ENCODE data around the gene SLFN5. TPM values are rescaled to one million over a fixed set of nuclear protein-coding genes. Genes with fewer than 3 reads are reported as not detected.

The SLFN5 gene
- total RNA-seq, 1 donor from 2014 or later = 90.5 TPM

GRCh38 chr17:35213412-35213940 lies 29.4 kb upstream of the SLFN5 start:
- H3K9me3 Mint-ChIP-seq (ENCODE audit: low read depth) = peaks cover 3% of the 10 kb centered on the region
- peaks cover 32% of the 10 kb centered on the region for H3K27me3 Mint-ChIP-seq (ENCODE audit: low read depth)
- no peak overlapping the region for H3K27ac Mint-ChIP-seq (ENCODE audit: unreplicated experiment)
- no peaks in the 10 kb centered on the region for H3K36me3 Mint-ChIP-seq (ENCODE audit: low read depth)
- no peak overlapping the region for H3K4me3 Mint-ChIP-seq (ENCODE audit: unreplicated experiment)
- H3K4me1 Mint-ChIP-seq (ENCODE audit: low read depth) = no peaks in the 10 kb centered on the region
- DNase-seq (ENCODE audit: low spot score) = no peak
- TF ChIP-seq CTCF (IDR thresholded peaks at IDR 0.05) = no peak

- Mint-ChIP-seq H3K9me3 (ENCODE audit: low read depth) (peaks cover 3% of the 10 kb centered on the region), H3K4me3 (ENCODE audit: unreplicated experiment) (no peak overlapping the region), H3K27ac (ENCODE audit: unreplicated experiment) (no peak overlapping the region), H3K27me3 (ENCODE audit: low read depth) (peaks cover 27% of the 10 kb centered on the region), H3K36me3 (ENCODE audit: low read depth) (no peaks in the 10 kb centered on the region), H3K4me1 (ENCODE audit: low read depth) (no peaks in the 10 kb centered on the region)
- TF ChIP-seq CTCF (IDR thresholded peaks at IDR 0.05) = no peak
- DNase-seq (ENCODE audit: low spot score) = no peak
These were observed 28.7 kb upstream of the SLFN5 start for GRCh38 chr17:35214192-35214591.

GRCh38 chr17:35214631-35215273 lies 28.1 kb upstream of the SLFN5 start:
- no peak for DNase-seq (ENCODE audit: low spot score)
- no peak overlapping the region for H3K4me3 Mint-ChIP-seq (ENCODE audit: unreplicated experiment)
- TF ChIP-seq CTCF (IDR thresholded peaks at IDR 0.05) = no peak
- H3K9me3 Mint-ChIP-seq (ENCODE audit: low read depth) = peaks cover under 1% of the 10 kb centered on the region
- no peaks in the 10 kb centered on the region for H3K4me1 Mint-ChIP-seq (ENCODE audit: low read depth)
- H3K27ac Mint-ChIP-seq (ENCODE audit: unreplicated experiment) = no peak overlapping the region
- no peaks in the 10 kb centered on the region for H3K36me3 Mint-ChIP-seq (ENCODE audit: low read depth)
- peaks cover 27% of the 10 kb centered on the region for H3K27me3 Mint-ChIP-seq (ENCODE audit: low read depth)

- H3K27me3 Mint-ChIP-seq (ENCODE audit: low read depth) = peaks cover 31% of the 10 kb centered on the region
- no peak for TF ChIP-seq CTCF (IDR thresholded peaks at IDR 0.05)
These were observed 25.8 kb upstream of the SLFN5 start for GRCh38 chr17:35217107-35217506.

GRCh38 chr17:35218915-35219314 lies 24.0 kb upstream of the SLFN5 start:
- Mint-ChIP-seq H3K4me3 (ENCODE audit: unreplicated experiment) (no peak overlapping the region), H3K9me3 (ENCODE audit: low read depth) (peaks cover 5% of the 10 kb centered on the region), H3K27ac (ENCODE audit: unreplicated experiment) (no peak overlapping the region), H3K36me3 (ENCODE audit: low read depth) (no peaks in the 10 kb centered on the region), H3K4me1 (ENCODE audit: low read depth) (no peaks in the 10 kb centered on the region), H3K27me3 (ENCODE audit: low read depth) (peaks cover 31% of the 10 kb centered on the region)
- DNase-seq (ENCODE audit: low spot score) = no peak
- no peak for TF ChIP-seq CTCF (IDR thresholded peaks at IDR 0.05)

More at GRCh38 chr17:35217107-35217506, 25.8 kb upstream of the SLFN5 start:
- Mint-ChIP-seq H3K9me3 (ENCODE audit: low read depth) (no peaks in the 10 kb centered on the region), H3K4me3 (ENCODE audit: unreplicated experiment) (no peak overlapping the region), H3K36me3 (ENCODE audit: low read depth) (no peaks in the 10 kb centered on the region), H3K27ac (ENCODE audit: unreplicated experiment) (no peak overlapping the region), H3K4me1 (ENCODE audit: low read depth) (no peaks in the 10 kb centered on the region)
- DNase-seq (ENCODE audit: low spot score) = no peak
